HepG2 (cell line): ENCODE data around the gene KIAA1755. TPM values are rescaled to one million over a fixed set of nuclear protein-coding genes. Genes with fewer than 3 reads are reported as not detected.

Experiments
- ATAC-seq: fragments of 200-7000 bp; cut with Tn5 transposase; 3 replicates; pipeline ENCODE4 v1.9.1; 2020; ENCODE audit warnings: mild to moderate bottlenecking, moderate library complexity
- BruUV-seq: library from RNA; stranded (reverse); fragments of 400-500 nt; replicated peaks from 2 replicates; lab custom pipeline; 2021; lab: Mats Ljungman, UMichigan
- CTCF ChIA-PET: fragments of 300-600 bp; formaldehyde crosslinking; extraction: SDS; loops from one replicate; lab custom pipeline; 2021; ENCODE audit warnings: low total read pairs, inconsistent platforms, low intra/inter-chr PET ratio; lab: Yijun Ruan, JAX
- POLR2A ChIA-PET: fragments of 350-600 bp; sonication (Branson Sonifier 250); formaldehyde crosslinking; loops from one replicate; lab custom pipeline; 2020; ENCODE audit warnings: antibody characterized with exemption, inconsistent platforms; lab: Yijun Ruan, JAX
- DNase-seq: peaks from one replicate; pipeline ENCODE4 v3.0.0-alpha.2; 2015; ENCODE audit warnings: low spot score
- FAIRE-seq: peaks from 3 replicates; lab custom pipeline; 2011; peaks lifted over from hg19 to GRCh38; lab: Jason Lieb, UNC
- H2AFZ ChIP-seq: one replicate; pipeline ENCODE4 v1.6.1; 2011; ENCODE audit warnings: low read length, inconsistent platforms
- H3K27ac ChIP-seq: fragments of 300-600 bp; 3 replicates; pipeline ENCODE4 v1.8.0; 2011; ENCODE audit warnings: mixed run types, mild to moderate bottlenecking, mixed read lengths, low read length, inconsistent platforms; ENCODE audit not compliant: insufficient read depth; ENCODE audit errors: extremely low read length
- H3K27me3 ChIP-seq, 2 experiments: fragments of 200-600 bp in 1 of 2; 2 replicates in 1 of 2; 3 replicates in 1 of 2; pipeline versions ENCODE4 v1.6.0 to v1.8.0; 2011; ENCODE audit warnings: low read length in 2 of 2, mild to moderate bottlenecking in 2 of 2, moderate library complexity in 2 of 2, inconsistent platforms in 1 of 2; ENCODE audit not compliant: insufficient read depth in 2 of 2, control insufficient read depth in 1 of 2
- H3K36me3 ChIP-seq, 2 experiments: fragments of 200-600 bp in 1 of 2; replicated peaks in 1 of 2; 2 replicates in 1 of 2; 3 replicates in 1 of 2; pipeline versions ENCODE4 v1.5.1 to v1.8.0; 2011; ENCODE audit warnings: low read length in 2 of 2, inconsistent platforms in 1 of 2; ENCODE audit not compliant: insufficient read depth in 2 of 2, control insufficient read depth in 1 of 2
- H3K4me1 ChIP-seq: 2 replicates; pipeline ENCODE4 v1.5.1; 2012; ENCODE audit warnings: low read length, inconsistent platforms; ENCODE audit not compliant: insufficient read depth
- H3K4me2 ChIP-seq: 2 replicates; pipeline ENCODE4 v1.6.0; 2011; ENCODE audit warnings: low read depth, low read length, inconsistent platforms
- H3K4me3 ChIP-seq, 3 experiments: fragments of 200-600 bp in 1 of 3; sonication (generic), shearing (Covaris generic) in 1 of 3; replicated peaks in 1 of 3; 2 replicates each; pipeline ENCODE4 v1.5.1; 2011 to 2016; ENCODE audit warnings: low read length in 3 of 3, inconsistent platforms in 2 of 3, low read depth in 2 of 3, mild to moderate bottlenecking in 2 of 3, control low read depth in 1 of 3, mixed read lengths in 1 of 3; ENCODE audit not compliant: insufficient read depth in 1 of 3
- H3K79me2 ChIP-seq: one replicate; pipeline ENCODE4 v1.6.1; 2011; ENCODE audit warnings: low read length, inconsistent platforms; ENCODE audit not compliant: insufficient read depth
- H3K9ac ChIP-seq: 2 replicates; pipeline ENCODE4 v1.6.0; 2011; ENCODE audit warnings: mild to moderate bottlenecking, low read depth, low read length, inconsistent platforms; ENCODE audit not compliant: insufficient read depth
- H3K9me3 ChIP-seq: 2 replicates; pipeline ENCODE4 v1.5.1; 2012; ENCODE audit warnings: mild to moderate bottlenecking, low read length
- H4K20me1 ChIP-seq: 2 replicates; pipeline ENCODE4 v1.6.0; 2011; ENCODE audit warnings: inconsistent platforms, mild to moderate bottlenecking, low read length, moderate library complexity; ENCODE audit not compliant: insufficient read depth
- POLR2AphosphoS2 ChIP-seq: IDR thresholded peaks from 2 replicates; pipeline ENCODE4 v1.6.1; 2011; ENCODE audit warnings: low read depth, low read length, improper control_type of control experiment
- SRSF4 ChIP-seq: fragments of 200-400 bp; formaldehyde crosslinking; IDR thresholded peaks from one replicate; pipeline ENCODE4 v1.6.1; 2018; ENCODE audit warnings: mild to moderate bottlenecking, low read depth, low read length, moderate library complexity; ENCODE audit not compliant: poor library complexity, severe bottlenecking
- ZNF263 ChIP-seq: sonication (generic); formaldehyde crosslinking; IDR thresholded peaks from 2 replicates; pipeline ENCODE4 v1.4.0; 2020; ENCODE audit warnings: missing genetic modification reagents
- ZNF496 ChIP-seq: sonication (generic); formaldehyde crosslinking; IDR thresholded peaks from 2 replicates; pipeline ENCODE4 v1.8.1; 2023; ENCODE audit warnings: mild to moderate bottlenecking, moderate library complexity, missing genetic modification reagents; ENCODE audit not compliant: insufficient replicate concordance
- ZNF530 ChIP-seq: sonication (generic); formaldehyde crosslinking; IDR thresholded peaks from 2 replicates; pipeline ENCODE4 v1.5.0; 2020; ENCODE audit warnings: low read depth, mild to moderate bottlenecking, missing genetic modification reagents
- ZNF558 ChIP-seq: sonication (generic); formaldehyde crosslinking; IDR thresholded peaks from 2 replicates; pipeline ENCODE4 v1.9.0; 2022; ENCODE audit warnings: mild to moderate bottlenecking, missing genetic modification reagents, borderline replicate concordance
- ZSCAN12 ChIP-seq: sonication (generic); formaldehyde crosslinking; IDR thresholded peaks from 2 replicates; pipeline ENCODE4 v1.9.0; 2021; ENCODE audit warnings: mild to moderate bottlenecking, missing genetic modification reagents
- WGBS: methylation state at CpG from one replicate; pipeline ENCODE4 v1.1.6; 2017; ENCODE audit warnings: low lambda C conversion rate; 5-methylcytosine and 5-hydroxymethylcytosine counted together
- in situ Hi-C: cut with HindIII; loops from 2 replicates; pipeline ENCODE4 v1.10.0; 2017; ENCODE audit warnings: low pct_unique_long_range_greater_than_20kb; ENCODE audit not compliant: extremely low pct_ligation_motif_present
- intact Hi-C: fragments of 100-400 bp; cut with micrococcal nuclease; formaldehyde crosslinking; loops from one replicate; pipeline ENCODE4 v1.10.0; 2022; ENCODE audit not compliant: unreplicated experiment
- polyA plus RNA-seq, 8 experiments: library from polyadenylated mRNA; depleted of rRNA in 3 of 8; stranded (reverse) in 7 of 8; unstranded in 1 of 8; fragments of >200 nt; fragmentation: Illumina TruSeq in 4 of 8; extraction: Trizol in 4 of 8; gene quantifications; 2 replicates each; pipeline versions ENCODE4 v1.2.1 to v1.2.3, GENCODE V29; 2011 to 2016; ENCODE audit warnings: low read depth in 4 of 8, missing spikeins in 1 of 8, mixed read lengths in 1 of 8; ENCODE audit not compliant: insufficient read depth in 1 of 8
- total RNA-seq, 5 experiments: library from RNA; depleted of rRNA; stranded (reverse); fragments of >200 nt; fragmentation: Illumina TruSeq; extraction: Trizol; gene quantifications; 2 replicates each; pipeline ENCODE4 v1.2.3, GENCODE V29; 2016; ENCODE audit warnings: low read depth in 1 of 5
- TF ChIP-seq, protein P1 (sequence below): IDR thresholded peaks from 2 replicates; pipeline ENCODE4 v1.6.1; 2016; ENCODE audit warnings: low read depth, control low read depth
- TF ChIP-seq, protein P2 (sequence below): sonication (generic); formaldehyde crosslinking; conservative IDR thresholded peaks from 2 replicates; pipeline ENCODE4 v1.4.0; 2020; ENCODE audit warnings: missing genetic modification reagents
- TF ChIP-seq, protein P3 (sequence below): sonication (generic); formaldehyde crosslinking; IDR thresholded peaks from 2 replicates; pipeline ENCODE4 v1.5.0; 2020; ENCODE audit warnings: mild to moderate bottlenecking, missing genetic modification reagents, borderline replicate concordance
- TF ChIP-seq, protein P4 (sequence below): sonication (generic); formaldehyde crosslinking; IDR thresholded peaks from 2 replicates; pipeline ENCODE4 v1.5.1; 2020; ENCODE audit warnings: mild to moderate bottlenecking, missing genetic modification reagents, borderline replicate concordance

Gene KIAA1755
- total and polyA plus RNA-seq, 2 of the 13 experiments (the other 11 are each of a cell fraction or from before 2014, with no cell fraction given): 0.04 TPM; not detected in 1

DNA sequence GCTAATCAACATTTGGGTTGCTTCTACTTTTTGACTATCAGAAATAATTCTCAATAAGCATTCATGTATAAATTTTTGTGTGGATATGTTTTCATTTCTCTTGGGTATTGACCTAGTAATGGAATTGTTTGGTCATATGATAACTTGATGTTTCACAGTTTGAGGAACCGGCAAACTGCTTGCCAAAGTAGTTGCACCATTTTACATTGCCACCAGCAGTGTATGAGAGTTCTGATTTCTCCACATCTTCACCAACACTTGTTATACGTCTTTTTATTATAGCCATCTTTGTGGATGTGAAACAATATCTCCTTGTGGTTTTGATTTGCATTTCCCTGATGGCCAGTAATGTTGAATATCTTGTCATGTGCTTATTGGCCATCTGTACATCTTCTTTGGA is 52.9 kb downstream of the KIAA1755 start:
- no peak overlapping the region for H3K27ac ChIP-seq
- intact Hi-C loops: no loop called here
- in situ Hi-C loops: loop anchor here (25.0 kb wide), 1 partner anchor 645 kb away; no protein-coding TSS in a partner anchor
- no peaks in the 10 kb centered on the region for H4K20me1 ChIP-seq
- H2AFZ ChIP-seq: no peak overlapping the region
- H3K4me3 ChIP-seq: no peak overlapping the region
- WGBS: 24% methylated on average over 2 of the region's 2 CpGs
- ChIA-PET POLR2A (no interaction called here), CTCF (no interaction called here)
- no peaks in the 10 kb centered on the region for H3K9me3 ChIP-seq
- FAIRE-seq: no peak
- DNase-seq: no peak
- no TSS peak for BruUV-seq
- H3K9ac ChIP-seq: no peak overlapping the region
- no peak overlapping the region for H3K4me2 ChIP-seq
- H3K4me1 ChIP-seq: no peaks in the 10 kb centered on the region
- no peaks in the 10 kb centered on the region for H3K36me3 ChIP-seq
- H3K27me3 ChIP-seq: peaks cover 3 to 29% of the 10 kb centered on the region in 2 experiments; a peak in 3 of 5 replicates
- no peak for ATAC-seq
- H3K79me2 ChIP-seq: no peaks in the 10 kb centered on the region
- TF ChIP-seq, protein P1, sequence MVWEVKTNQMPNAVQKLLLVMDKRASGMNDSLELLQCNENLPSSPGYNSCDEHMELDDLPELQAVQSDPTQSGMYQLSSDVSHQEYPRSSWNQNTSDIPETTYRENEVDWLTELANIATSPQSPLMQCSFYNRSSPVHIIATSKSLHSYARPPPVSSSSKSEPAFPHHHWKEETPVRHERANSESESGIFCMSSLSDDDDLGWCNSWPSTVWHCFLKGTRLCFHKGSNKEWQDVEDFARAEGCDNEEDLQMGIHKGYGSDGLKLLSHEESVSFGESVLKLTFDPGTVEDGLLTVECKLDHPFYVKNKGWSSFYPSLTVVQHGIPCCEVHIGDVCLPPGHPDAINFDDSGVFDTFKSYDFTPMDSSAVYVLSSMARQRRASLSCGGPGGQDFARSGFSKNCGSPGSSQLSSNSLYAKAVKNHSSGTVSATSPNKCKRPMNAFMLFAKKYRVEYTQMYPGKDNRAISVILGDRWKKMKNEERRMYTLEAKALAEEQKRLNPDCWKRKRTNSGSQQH (CRISPR knock-in tag): no peak
- TF ChIP-seq, protein P2, sequence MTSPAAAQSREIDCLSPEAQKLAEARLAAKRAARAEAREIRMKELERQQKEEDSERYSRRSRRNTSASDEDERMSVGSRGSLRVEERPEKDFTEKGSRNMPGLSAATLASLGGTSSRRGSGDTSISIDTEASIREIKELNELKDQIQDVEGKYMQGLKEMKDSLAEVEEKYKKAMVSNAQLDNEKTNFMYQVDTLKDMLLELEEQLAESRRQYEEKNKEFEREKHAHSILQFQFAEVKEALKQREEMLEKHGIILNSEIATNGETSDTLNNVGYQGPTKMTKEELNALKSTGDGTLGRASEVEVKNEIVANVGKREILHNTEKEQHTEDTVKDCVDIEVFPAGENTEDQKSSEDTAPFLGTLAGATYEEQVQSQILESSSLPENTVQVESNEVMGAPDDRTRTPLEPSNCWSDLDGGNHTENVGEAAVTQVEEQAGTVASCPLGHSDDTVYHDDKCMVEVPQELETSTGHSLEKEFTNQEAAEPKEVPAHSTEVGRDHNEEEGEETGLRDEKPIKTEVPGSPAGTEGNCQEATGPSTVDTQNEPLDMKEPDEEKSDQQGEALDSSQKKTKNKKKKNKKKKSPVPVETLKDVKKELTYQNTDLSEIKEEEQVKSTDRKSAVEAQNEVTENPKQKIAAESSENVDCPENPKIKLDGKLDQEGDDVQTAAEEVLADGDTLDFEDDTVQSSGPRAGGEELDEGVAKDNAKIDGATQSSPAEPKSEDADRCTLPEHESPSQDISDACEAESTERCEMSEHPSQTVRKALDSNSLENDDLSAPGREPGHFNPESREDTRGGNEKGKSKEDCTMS (CRISPR knock-in tag): no peak
- TF ChIP-seq ZNF263 (no peak), SRSF4 (no peak), ZNF496 (CRISPR knock-in tag) (no peak), POLR2AphosphoS2 (no peak), ZSCAN12 (CRISPR knock-in tag) (no peak), ZNF558 (no peak), ZNF530 (no peak)
- TF ChIP-seq, protein P3, sequence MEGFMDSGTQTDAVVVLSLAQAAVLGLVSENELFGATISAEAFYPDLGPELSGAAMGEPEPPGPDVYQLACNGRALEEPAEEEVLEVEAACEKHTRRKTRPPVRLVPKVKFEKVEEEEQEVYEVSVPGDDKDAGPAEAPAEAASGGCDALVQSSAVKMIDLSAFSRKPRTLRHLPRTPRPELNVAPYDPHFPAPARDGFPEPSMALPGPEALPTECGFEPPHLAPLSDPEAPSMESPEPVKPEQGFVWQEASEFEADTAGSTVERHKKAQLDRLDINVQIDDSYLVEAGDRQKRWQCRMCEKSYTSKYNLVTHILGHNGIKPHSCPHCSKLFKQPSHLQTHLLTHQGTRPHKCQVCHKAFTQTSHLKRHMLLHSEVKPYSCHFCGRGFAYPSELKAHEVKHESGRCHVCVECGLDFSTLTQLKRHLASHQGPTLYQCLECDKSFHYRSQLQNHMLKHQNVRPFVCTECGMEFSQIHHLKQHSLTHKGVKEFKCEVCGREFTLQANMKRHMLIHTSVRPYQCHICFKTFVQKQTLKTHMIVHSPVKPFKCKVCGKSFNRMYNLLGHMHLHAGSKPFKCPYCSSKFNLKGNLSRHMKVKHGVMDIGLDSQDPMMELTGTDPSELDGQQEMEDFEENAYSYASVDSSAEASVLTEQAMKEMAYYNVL (CRISPR knock-in tag): no peak
- TF ChIP-seq, protein P4, sequence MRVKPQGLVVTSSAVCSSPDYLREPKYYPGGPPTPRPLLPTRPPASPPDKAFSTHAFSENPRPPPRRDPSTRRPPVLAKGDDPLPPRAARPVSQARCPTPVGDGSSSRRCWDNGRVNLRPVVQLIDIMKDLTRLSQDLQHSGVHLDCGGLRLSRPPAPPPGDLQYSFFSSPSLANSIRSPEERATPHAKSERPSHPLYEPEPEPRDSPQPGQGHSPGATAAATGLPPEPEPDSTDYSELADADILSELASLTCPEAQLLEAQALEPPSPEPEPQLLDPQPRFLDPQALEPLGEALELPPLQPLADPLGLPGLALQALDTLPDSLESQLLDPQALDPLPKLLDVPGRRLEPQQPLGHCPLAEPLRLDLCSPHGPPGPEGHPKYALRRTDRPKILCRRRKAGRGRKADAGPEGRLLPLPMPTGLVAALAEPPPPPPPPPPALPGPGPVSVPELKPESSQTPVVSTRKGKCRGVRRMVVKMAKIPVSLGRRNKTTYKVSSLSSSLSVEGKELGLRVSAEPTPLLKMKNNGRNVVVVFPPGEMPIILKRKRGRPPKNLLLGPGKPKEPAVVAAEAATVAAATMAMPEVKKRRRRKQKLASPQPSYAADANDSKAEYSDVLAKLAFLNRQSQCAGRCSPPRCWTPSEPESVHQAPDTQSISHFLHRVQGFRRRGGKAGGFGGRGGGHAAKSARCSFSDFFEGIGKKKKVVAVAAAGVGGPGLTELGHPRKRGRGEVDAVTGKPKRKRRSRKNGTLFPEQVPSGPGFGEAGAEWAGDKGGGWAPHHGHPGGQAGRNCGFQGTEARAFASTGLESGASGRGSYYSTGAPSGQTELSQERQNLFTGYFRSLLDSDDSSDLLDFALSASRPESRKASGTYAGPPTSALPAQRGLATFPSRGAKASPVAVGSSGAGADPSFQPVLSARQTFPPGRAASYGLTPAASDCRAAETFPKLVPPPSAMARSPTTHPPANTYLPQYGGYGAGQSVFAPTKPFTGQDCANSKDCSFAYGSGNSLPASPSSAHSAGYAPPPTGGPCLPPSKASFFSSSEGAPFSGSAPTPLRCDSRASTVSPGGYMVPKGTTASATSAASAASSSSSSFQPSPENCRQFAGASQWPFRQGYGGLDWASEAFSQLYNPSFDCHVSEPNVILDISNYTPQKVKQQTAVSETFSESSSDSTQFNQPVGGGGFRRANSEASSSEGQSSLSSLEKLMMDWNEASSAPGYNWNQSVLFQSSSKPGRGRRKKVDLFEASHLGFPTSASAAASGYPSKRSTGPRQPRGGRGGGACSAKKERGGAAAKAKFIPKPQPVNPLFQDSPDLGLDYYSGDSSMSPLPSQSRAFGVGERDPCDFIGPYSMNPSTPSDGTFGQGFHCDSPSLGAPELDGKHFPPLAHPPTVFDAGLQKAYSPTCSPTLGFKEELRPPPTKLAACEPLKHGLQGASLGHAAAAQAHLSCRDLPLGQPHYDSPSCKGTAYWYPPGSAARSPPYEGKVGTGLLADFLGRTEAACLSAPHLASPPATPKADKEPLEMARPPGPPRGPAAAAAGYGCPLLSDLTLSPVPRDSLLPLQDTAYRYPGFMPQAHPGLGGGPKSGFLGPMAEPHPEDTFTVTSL (CRISPR knock-in tag): no peak
